GM10847 (cell line): ENCODE results near the gene OR2S2.

Experiments
- POLR2A ChIP-seq: IDR thresholded peaks from 2 replicates; pipeline ENCODE4 v1.6.1; 2011; ENCODE audit not compliant: insufficient read length; ENCODE audit errors: extremely low read depth

OR2S2 gene

DNA sequence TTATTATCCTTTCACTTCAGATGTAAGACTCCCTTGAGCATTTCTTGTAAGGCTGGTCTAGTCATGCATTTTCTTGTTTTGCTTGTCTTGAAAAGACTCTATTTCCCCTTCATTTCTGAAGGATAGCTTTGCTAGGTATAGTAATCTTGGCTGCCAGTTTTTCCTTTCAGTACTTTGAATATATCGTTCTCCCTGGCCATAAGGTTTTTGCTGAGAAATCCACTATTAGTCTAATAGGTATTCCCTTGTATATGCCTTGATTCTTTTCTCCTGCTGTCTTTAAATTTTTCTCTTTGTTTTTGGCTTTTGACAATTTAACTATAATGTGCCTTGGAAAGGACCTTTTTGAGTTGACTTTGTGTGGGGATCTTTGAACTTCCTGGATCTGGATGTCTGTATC lies 16.8 kb upstream of the OR2S2 start:
- no peak for TF ChIP-seq POLR2A

DNA sequence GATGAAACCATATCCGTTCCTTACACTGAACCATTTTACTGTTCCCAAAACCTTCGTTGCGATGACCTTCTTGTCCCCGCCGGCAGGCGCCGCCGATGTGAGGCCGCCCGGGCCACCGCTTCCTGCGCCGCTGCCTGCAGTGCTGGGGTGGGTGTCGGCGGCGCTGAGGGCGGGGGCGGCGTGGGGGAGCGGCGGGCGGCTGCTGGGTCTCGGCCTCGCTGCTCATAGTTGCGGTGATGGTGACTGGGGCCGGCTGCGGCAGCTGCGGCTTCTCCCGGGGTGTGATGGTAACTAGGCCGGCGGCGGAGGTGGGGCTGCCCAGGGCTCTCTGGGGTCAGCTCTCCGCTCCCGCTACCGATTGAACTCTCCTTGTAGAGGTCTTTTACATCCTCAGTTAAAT lies 14.1 kb upstream of the OR2S2 start:
- TF ChIP-seq POLR2A, result no peak

DNA sequence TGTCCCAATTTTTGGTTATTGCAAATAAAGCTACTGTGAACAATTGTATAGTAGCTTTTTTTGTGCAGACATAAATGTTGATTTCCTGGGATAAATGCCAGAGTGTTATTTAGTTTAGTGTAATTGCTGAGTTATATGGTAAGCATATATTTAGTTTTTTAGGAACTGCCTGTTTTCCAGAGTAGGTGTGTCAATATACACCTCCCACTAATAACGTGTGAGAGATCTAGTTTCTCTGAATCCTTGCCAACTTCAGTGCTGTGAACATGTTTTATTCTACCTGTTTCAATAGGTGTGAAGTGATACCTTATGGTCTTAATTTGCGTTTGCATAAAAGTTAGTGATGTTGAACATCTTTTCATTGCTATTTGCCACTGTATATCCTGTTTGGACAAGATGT lies 9.1 kb upstream of the OR2S2 start:
- TF ChIP-seq POLR2A, result no peak

DNA sequence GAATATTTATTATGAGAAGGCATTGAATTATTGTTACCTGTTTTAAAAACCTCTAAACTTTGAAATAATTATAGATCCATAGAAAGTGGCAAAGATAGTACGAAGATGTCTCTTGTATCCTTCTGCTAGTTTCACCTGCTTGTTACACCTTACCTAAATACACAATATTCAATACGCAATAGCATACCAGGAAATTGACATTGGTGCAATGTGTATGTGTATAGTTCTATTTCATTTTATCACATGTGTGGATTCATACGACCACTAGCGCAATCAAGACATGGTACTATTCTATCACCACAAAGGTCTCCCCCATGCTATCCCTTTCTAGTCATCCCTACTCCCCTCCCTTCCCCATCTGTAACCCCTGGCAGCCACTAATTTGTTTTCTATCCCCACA lies 8.5 kb upstream of the OR2S2 start:
- TF ChIP-seq POLR2A, result no peak

DNA sequence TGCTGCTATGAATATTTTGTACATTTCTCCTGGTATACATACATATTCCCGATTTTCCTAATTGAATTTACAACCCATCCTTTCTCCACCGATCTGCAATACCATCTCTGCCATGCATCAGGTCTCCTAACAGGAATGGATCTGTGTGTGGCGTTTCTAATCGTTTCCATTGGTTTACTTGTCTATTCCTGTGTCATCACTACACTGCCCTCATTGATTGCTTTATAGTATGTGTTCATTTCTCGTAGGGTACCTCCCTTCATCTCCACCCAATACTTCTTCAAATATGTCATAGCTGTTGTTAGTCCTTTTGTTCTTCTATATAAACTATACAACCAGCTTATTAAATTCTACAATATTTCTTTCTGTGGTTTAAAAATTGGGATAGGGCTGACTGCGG lies 7.1 kb upstream of the OR2S2 start:
- no peak for TF ChIP-seq POLR2A

DNA sequence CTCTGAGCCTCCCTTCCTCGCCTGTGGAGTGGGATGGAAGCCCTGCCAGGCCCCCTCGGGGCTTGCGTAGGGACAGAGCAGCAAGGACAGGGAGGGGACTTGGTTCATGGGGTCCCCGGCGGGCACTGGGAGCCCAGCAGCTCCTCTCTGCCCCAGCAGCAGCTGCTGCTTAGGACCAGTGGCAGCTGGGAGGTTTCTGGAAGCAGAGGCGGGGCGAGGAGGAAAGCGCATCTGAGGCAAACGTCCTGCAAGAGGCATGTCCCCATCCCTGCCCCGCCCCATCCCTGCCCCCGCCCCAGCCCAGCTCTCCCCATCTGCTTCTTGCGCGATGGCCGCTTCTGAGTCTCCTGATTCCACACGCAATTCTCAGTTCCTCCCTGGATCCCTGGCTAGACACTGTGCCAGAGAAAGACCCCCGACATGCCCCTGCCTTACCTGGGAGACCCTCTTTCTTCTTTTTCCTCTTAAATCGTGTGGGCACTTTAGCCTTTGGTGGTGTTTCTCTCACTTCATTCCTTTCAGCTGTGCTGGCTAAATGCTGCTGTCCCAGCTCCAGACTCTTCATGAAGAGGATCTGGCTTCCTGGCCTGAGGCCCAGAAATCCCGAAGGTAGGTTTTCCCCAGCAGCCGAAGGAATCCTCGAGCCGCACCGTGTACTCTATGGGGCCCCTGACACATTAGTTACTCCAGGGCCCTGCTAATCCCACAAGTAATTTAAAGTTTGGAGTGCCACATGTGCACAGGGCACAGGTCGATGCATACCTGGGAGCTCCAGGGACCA lies 4.4 kb upstream of the OR2S2 start:
- TF ChIP-seq POLR2A, result no peak

DNA sequence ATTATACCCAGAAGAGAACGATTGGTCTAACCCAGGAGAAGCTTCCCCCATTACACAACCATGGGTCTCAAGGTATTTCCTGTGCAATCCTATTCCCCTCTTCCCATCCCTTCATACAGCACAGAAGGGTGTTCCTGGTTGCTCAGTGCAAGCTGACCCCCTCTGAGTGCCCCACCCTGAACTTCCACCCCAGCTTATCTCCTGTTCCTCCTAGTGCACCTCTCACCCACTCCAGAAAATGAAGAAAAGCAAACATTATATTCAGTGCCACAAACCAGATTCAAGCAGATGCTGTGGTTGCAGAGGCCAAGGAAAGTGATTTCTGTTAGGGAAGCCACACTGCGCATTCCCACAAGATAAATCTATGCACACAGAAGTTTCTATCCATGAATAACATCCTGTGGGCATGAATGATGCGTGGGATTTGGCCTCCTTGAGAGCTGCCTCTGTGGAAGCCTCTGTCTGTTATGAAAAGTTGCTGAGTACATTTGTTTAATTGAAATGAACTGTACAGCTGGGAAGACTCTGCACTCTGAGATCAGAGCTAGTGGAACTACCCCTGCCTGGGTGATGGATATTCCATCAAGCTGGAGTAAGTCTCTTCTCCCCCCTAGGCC lies 2.2 kb upstream of the OR2S2 start:
- no peak for TF ChIP-seq POLR2A

DNA sequence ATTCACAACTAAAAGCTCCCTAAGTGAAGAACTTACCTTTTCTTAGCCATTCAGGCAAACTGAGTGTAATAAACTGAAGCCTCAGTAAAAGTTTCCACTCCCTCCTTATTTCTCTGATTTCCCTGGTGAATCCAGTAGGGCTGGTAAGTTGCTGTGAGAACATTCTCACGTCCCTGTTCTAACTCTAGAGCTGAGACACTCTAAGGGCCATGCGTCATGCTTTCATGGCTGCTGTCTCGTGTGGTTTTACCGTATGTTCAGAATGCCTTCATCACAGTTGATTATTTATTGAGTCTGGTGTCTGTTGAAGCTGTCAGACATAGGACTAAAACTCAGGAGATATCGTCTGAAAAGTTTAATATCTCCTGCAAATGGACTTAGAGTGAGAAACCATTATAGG lies 1.3 kb downstream of the OR2S2 start:
- TF ChIP-seq POLR2A, result no peak

DNA sequence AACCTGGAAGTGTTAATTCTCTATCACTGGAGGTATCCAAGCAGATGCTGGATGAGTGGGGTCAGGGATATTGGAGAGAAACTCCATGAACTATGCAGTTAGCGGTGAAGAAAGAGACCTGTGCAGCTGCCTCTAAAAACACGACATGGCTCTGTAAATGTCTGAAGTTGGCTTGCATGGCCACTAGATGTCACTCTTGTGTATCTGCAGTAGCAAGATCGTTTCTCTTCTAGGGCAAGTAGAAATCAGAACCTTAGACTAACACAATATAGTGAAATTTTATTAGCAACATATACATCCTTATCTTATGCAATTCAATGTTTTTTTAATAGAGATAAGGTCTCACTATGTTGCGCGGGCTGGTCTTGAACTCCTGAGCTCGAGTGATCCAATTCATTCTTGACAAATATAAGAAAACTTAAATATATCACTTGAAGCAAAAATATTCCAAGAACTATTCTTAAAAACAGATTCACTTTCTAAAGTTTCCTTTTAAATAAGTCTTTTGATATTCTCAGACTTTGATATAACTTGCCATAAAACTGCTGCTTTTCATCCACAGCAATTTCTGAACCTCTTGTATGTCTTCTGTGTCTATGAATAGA lies 2.9 kb downstream of the OR2S2 start:
- TF ChIP-seq POLR2A, result no peak

DNA sequence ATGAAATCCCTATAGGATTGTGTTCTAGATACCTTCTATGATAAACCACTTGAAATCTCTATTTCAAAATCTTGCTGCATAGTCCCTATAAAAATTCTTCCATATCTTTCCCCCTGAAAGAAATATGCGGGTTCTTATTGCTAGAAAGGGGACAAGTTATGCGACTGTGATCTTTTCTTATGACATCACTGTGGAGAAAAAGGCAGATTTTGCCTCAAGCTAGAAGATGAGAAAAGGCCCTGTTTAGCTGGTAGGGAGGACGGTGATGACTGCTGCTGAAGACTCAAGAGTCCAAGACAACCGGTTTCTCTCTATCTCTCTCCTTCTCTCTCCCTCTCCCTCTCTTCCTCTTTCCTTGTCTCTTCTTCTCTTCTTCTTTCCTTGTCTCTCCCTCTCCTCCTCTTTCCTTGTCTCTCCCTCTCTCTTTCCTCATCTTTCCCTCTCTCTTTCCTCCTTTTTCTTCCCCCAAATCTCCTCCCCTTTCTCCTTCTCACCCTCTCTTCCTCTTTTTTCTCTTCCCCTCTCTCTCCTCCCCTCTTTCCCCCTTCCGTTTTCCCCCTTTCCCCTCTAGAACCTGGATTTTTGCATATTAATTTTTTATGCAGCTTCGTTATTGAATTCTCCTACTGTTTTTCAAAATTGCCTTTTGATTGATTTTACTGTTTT lies 5.3 kb downstream of the OR2S2 start:
- no peak for TF ChIP-seq POLR2A

DNA sequence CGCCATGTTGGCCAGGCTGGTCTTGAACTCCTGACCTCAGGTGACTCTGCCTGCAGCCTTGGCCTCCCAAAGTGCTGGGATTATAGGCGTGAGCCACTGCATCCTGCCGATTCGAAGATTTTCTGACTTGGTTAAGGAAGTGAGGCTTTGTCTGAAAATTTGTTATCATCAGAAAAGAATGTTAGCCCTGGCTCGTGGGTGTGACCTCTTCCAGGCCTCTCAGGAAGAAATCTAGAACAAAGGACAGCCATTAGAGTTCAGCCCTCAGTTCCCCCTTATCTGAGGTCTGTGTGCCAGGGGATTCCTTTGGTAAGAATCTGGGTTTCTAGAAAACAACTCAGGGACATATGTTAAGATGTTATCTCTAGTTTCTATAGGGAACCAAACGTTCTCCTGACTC lies 6.2 kb downstream of the OR2S2 start:
- no peak for TF ChIP-seq POLR2A

DNA sequence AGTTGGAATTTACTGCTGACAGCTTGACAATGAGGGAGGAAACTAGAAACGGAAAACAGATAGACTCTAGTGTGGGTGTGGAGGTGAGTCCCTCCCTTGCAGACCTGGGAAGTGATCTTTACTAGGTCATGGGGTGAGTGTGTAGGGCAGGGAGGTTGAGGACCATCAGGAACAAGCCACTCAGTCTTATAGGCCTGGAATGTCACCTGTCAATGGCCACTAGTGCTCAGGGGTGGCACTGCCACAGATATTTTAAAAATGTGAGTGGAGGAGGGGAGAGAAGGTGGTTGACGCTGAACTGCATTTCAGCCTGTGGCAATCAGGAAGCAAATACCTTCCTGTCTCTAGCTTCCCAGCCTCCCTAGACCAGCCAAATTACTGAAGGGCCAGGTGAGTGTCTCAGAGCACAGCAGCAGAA lies 9.0 kb downstream of the OR2S2 start:
- TF ChIP-seq POLR2A, result no peak

DNA sequence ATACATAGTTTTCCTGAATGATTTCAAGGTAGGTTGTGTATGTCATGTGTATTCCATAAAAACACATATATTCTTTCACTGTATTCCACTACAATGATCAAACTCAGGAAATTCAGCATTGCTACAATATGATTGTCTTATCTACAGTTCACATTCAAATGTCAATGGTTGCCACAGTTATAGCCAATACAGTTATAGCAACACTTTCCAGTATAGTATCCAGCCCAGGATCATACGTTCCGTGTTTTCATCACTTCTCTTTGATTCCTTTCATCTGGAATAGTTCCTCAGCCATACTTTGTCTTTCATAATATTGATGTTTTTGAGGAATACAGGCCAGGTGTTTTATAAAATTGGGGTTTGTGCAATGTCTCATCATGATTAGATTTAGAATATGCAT lies 9.5 kb downstream of the OR2S2 start:
- TF ChIP-seq POLR2A, result no peak

DNA sequence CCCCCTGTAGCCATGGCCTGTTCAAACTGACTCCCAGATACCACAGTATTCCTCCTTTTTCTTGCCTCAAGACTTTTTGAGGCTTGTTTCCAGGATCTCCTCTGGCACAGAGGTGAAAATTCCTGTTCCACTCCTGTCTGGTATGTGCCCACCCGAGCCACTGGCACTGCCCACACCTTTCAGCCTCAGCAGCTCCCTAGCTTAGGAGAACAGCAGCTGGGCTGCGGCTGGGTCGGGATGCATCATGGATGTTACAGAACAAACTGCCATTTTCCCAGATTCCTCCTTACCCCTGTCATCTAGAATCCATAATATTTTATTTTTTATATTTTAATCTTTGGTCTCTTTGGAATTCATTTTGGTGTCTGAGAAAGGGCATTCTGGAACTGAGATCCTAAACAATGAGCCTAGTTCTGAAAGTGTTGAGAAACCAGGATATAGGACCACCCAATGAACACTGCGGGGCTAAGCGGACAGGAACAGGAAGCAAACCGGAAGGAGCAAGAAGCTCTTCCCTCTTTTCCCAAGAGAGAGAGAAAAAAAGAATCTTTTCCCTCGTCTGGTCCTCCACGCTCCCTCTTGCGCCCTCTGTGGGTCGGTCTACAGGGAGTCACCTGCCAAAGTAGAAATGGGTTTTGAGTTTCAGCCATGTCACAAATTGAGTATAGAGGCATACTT lies 12.5 kb downstream of the OR2S2 start:
- no peak for TF ChIP-seq POLR2A

DNA sequence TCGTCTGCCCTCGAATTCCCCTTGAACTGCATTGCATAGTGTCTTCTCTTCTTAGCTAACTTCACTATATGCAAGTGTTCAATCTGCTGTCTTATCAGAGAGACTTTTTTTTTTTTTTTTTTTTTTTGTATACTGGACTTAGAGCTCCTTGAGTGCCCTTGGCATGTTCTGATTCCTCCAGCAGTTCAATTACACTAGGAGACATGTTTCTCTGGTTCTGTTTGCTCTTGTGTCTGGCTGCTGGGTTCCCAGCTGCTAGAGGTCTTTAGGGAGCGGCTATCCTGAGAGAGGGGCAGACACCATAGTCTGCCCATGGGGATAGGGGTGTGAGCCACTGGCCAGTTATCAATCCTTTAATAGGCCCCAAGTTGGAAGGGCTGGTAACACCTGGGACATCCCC lies 13.1 kb downstream of the OR2S2 start:
- no peak for TF ChIP-seq POLR2A
